ENCODE data around the gene USP34.

DNA sequence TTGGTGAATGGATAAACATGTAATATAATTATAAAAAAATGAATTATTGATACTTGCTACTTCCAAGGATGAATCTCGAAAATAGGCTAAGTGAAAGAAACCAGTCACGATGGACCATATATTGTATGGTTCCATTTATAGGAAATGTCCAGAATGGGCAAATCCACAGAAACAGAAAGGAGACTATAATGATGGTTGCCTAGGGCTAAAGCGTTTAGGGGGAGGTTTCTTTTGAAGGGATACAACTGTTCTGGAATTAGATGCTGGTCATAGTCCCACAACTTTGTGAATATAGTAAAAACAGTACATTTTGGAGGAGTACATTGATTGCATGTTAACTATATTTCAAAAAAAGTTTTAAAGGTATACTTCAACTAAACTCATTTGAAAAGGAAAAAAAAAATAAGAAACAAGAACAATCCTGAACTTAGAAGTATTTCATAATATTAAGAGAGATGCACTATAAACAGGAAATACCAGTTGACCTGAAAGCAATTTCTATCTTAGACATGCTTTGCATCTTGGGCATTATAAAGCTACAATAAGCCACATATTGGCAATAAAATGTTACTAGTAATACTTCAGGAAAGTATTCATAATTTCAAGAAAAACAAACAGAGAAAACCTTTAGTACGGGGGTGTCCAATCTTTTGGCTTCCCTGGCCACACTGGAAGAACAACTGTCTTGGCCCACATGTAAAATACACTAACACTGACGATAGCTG is 178.9 kb downstream of the USP34 start:
- TF ChIP-seq GATA2 (IDR thresholded peaks at IDR 0.05; ENCODE audit: low read depth, low read length) (no peak), GATA3 (IDR thresholded peaks at IDR 0.05; ENCODE audit: low read depth, low read length) (no peak)

All from SH-SY5Y (cell line).